NCI-H2081 treated with DMSO at 0.1 percent for 48 hours (cell line): Measurements from ENCODE around the gene RAB5B.
"Not testable (repeated sequence)": the region's sequence is repeated elsewhere in the genome, so short reads cannot be mapped to it uniquely, and the experiment has no call there.

ENCODE experiments used
- DNase-seq: peaks from one replicate; lab custom pipeline; 2025; lab: John Stamatoyannopoulos, UW

Gene RAB5B

GRCh38 chr12:56014205-56014604, 40.3 kb downstream of the RAB5B start:
- no peak for DNase-seq

- DNase-seq, result no peak
These were observed 43.3 kb downstream of the RAB5B start for GRCh38 chr12:56017181-56017580.

- DNase-seq, result no peak
These were observed 44.5 kb downstream of the RAB5B start for GRCh38 chr12:56018356-56018755.

GRCh38 chr12:56020423-56021184, 46.7 kb downstream of the RAB5B start, which contains the start of gene IKZF4:
TSS of gene IKZF4 (plus strand) at chr12:56021043. CDS start at chr12:56021494, 451 bp downstream.
- DNase-seq, result no peak

DNA sequence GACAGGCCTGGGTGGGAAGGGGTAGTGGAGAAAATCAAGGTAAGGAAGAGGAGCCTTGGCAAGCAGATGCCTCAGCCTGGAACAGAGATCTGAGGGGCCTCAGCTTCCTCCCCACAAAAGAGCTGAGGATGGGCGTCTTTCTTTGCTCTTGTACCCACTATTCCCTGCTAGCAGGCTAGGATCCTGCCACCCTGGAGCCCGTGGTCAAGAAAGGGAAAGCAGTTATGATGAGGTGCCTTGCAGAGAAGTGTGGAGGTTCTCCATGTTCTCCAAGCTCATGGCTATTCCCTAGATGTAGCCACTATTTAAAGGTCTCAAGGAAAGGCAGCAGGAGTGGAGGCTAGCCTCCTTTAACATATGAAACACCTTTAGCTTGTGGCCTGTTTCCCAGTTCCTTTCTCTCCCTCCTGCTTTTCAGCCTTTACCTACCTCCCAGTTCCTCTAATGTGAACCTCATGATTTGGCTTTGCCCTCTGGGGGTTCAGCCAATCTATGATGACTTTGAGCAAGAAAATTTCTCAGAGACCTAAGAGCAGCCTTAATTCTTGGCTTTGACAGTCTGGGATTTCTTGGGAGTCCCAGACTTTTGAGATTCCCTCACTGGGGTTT, 48.1 kb downstream of the RAB5B start:
- DNase-seq, result no peak

DNA sequence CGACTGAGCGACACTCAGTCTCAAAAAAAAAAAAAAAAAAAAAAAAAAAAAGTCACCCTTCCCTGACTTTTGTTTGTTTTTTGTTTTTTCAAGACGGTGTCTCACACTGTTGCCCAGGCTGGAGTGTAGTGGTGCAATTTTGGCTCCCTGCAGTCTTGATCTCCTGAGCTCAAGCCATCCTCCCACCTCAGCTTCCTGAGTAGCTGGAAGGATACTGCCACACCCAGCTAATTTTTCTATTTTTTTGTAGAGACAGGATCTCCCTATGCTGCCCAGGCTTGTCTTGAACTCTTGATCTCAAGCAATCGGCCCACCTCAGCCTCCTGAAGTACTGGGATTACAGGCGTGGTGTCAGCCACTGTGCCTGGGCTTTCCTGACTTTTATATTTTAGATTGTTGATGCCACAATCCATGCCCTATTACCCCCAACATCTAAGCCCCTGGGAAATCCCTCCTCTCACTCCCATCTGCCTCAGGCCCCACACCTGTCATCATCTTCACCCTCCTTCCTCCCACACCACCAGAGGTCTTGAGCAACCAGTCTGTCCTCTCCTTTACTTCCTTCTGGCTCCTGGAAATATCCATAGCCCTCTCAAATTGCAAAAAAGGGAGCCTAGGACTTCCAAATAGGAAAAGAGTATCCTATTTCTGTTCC, 54.8 kb downstream of the RAB5B start:
- DNase-seq, result no peak

DNA sequence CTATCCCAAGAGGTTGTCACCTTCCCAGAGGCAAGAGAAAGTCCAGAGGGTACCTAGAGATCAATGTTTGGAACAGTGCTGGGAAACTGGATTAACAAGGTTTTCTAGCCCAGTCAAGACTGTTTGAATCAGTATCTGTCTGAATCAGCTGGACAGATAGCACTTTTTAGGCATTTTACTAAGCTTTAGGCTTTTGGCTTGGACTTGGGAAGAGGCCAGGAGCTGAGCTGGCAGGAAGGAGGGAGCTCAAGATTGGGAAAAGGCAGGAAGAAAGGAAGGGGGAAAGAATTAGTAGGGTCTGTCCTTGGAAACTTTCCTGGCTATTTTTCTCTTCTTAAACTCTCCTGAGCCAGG, 55.3 kb downstream of the RAB5B start:
- DNase-seq, result no peak

DNA sequence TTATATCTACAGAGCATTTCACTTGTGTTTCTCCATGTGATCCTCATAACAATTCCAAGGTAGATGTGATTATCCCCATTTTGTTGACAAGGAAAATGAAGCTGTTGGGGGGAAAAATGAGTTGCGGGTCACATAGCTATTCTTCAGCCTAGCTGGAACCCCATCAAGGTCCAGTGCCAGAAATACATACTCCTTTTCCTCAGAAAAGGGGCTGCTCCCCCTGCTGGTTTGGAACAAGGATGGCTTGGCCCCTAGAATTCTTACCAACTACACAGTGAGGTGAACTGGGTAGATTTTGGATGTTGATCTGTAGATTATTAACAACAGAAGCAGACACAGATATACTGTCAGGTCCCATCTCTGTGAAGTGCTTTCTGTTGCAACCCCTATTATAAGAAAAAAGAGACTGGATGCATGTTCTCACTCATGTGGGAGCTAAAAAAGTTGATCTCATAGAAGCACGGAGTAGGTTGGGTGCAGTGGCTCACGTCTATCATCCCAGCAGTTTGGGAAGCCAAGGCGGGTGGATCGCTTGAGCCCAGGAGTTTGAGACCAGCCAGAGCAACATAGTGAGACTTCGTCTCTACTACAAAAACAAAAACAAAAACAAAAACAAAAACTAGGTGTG, 55.9 kb downstream of the RAB5B start:
- no peak for DNase-seq

- no peak for DNase-seq
These were observed 58.1 kb downstream of the RAB5B start for GRCh38 chr12:56031987-56032386.

DNA sequence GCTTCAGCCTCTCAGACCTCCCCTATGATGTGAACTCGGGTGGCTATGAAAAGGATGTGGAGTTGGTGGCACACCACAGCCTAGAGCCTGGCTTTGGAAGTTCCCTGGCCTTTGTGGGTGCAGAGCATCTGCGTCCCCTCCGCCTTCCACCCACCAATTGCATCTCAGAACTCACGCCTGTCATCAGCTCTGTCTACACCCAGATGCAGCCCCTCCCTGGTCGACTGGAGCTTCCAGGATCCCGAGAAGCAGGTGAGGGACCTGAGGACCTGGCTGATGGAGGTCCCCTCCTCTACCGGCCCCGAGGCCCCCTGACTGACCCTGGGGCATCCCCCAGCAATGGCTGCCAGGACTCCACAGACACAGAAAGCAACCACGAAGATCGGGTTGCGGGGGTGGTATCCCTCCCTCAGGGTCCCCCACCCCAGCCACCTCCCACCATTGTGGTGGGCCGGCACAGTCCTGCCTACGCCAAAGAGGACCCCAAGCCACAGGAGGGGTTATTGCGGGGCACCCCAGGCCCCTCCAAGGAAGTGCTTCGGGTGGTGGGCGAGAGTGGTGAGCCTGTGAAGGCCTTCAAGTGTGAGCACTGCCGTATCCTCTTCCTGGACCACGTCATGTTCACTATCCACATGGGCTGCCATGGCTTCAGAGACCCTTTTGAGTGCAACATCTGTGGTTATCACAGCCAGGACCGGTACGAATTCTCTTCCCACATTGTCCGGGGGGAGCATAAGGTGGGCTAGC, 60.9 kb downstream of the RAB5B start:
- DNase-seq, result no peak

DNA sequence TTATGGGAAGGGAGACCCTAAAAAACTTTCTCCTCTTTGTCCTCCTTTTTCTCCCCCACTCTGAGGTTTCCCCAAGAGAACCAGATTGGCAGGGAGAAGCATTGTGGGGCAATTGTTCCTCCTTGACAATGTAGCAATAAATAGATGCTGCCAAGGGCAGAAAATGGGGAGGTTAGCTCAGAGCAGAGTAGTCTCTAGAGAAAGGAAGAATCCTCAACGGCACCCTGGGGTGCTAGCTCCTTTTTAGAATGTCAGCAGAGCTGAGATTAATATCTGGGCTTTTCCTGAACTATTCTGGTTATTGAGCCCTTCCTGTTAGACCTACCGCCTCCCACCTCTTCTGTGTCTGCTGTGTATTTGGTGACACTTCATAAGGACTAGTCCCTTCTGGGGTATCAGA, 63.3 kb downstream of the RAB5B start:
- DNase-seq, result no peak

GRCh38 chr12:56038022-56038655, 64.3 kb downstream of the RAB5B start:
- DNase-seq, result no peak

- no peak for DNase-seq
These were observed 66.3 kb downstream of the RAB5B start for GRCh38 chr12:56040151-56040550.

- DNase-seq, result no peak
These were observed 67.2 kb downstream of the RAB5B start for GRCh38 chr12:56040963-56041551.

GRCh38 chr12:56041552-56042429, 67.9 kb downstream of the RAB5B start, which contains the start of gene RPS26:
TSS of gene RPS26 (plus strand) at chr12:56041918. CDS start at chr12:56042167, 249 bp downstream.
- peak; percentile 96 for DNase-seq

GRCh38 chr12:56042430-56042813, 68.5 kb downstream of the RAB5B start:
- not testable (repeated sequence) for DNase-seq

- DNase-seq, result no peak
These were observed 69.0 kb downstream of the RAB5B start for GRCh38 chr12:56042843-56043242.
